GM10248 (cell line): ENCODE measurements around the gene TPK1.
"Not testable (repeated sequence)": the region's sequence is repeated elsewhere in the genome, so short reads cannot be mapped to it uniquely, and the experiment has no call there.

ENCODE experiments used
- CTCF ChIA-PET: fragments of 300-600 bp; sonication (Branson Sonifier 250); formaldehyde crosslinking; extraction: SDS; loops from one replicate; lab custom pipeline; 2021; ENCODE audit warnings: antibody characterized with exemption; lab: Yijun Ruan, JAX
- POLR2A ChIA-PET: fragments of 350-650 bp; sonication (Branson Sonifier 250); formaldehyde crosslinking; extraction: SDS; loops from one replicate; lab custom pipeline; 2020; ENCODE audit warnings: antibody characterized with exemption; lab: Yijun Ruan, JAX
- DNase-seq: peaks from one replicate; pipeline ENCODE4 v3.0.0; 2012; ENCODE audit errors: extremely low spot score
- TF ChIP-seq, protein P1 (sequence below): IDR thresholded peaks from 2 replicates; pipeline ENCODE4 v1.5.1; 2012; ENCODE audit warnings: mild to moderate bottlenecking, low read depth; ENCODE audit errors: extremely low read depth, missing control alignments, control extremely low read depth

The TPK1 gene

DNA sequence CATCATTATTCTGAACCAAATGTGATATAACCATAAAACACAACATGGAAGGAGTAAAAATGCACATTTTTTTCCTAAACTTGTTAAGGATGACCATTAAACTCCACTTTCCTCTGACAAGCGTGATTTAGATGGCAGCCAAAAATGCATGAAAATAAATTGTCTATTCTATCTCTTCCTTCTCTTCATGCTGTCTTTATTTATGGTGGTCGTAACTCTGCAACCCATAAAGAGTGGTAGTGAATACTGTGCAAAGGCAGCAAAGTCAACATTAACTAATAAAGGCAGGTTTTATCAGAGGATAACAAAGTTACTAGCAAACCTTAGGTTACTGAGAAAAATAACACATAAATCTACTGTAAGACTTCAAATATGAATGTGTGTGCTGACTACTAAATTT lies 106.6 kb downstream of the TPK1 start:
- TF ChIP-seq, protein P1, sequence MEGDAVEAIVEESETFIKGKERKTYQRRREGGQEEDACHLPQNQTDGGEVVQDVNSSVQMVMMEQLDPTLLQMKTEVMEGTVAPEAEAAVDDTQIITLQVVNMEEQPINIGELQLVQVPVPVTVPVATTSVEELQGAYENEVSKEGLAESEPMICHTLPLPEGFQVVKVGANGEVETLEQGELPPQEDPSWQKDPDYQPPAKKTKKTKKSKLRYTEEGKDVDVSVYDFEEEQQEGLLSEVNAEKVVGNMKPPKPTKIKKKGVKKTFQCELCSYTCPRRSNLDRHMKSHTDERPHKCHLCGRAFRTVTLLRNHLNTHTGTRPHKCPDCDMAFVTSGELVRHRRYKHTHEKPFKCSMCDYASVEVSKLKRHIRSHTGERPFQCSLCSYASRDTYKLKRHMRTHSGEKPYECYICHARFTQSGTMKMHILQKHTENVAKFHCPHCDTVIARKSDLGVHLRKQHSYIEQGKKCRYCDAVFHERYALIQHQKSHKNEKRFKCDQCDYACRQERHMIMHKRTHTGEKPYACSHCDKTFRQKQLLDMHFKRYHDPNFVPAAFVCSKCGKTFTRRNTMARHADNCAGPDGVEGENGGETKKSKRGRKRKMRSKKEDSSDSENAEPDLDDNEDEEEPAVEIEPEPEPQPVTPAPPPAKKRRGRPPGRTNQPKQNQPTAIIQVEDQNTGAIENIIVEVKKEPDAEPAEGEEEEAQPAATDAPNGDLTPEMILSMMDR: no peak
- CTCF ChIA-PET: interaction anchor here (1.6 kb wide), 1 partner anchor 11 kb away, joined by 7 read pairs; no protein-coding TSS in a partner anchor
- DNase-seq: no peak
- POLR2A ChIA-PET: no interaction called here

DNA sequence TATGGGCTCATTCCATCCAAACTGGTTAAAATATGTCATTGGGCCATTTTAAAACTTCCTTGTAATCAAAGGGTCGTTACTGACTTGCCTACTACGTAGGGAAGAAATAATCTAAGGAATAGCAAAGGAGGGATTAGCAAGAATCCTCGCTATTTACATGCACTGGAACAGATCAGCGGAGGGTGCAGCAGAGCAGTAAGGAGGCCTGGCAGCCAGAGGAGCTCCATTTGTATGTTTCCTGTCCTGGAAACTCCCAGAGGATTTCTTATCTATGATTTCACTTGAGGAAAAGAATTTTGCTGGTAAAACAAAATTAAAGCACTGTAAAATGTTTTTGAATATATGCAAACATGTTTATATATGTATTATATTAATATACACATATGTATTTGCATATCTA lies 107.3 kb downstream of the TPK1 start:
- TF ChIP-seq, protein P1: no peak
- no peak for DNase-seq
- ChIA-PET CTCF (interaction anchor here (1.6 kb wide), 1 partner anchor 12 kb away, joined by 7 read pairs; no protein-coding TSS in a partner anchor), POLR2A (no interaction called here)

DNA sequence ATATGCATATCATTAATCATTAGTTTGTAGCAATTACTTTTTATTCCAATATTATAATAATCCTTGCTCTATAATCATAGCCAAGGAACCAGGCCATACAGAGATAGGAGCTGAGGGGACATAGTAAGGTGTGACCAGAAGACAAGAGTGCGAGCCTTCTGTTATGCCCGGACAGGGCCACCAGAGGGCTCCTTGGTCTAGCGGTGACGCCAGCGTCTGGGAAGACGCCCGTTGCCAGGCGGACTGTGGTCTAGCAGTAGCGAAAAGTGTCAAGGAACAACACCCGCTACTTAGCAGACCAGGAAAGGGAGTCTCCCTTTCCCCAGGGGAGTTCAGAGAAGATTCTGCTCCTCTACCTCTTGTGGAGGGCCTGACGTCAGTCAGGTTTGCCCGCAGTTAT lies 109.0 kb downstream of the TPK1 start:
- POLR2A ChIA-PET, DNase-seq: not testable (repeated sequence)
- CTCF ChIA-PET: interaction anchor here (1.1 kb wide), 1 partner anchor 10 kb away, joined by 3 read pairs; no protein-coding TSS in a partner anchor

DNA sequence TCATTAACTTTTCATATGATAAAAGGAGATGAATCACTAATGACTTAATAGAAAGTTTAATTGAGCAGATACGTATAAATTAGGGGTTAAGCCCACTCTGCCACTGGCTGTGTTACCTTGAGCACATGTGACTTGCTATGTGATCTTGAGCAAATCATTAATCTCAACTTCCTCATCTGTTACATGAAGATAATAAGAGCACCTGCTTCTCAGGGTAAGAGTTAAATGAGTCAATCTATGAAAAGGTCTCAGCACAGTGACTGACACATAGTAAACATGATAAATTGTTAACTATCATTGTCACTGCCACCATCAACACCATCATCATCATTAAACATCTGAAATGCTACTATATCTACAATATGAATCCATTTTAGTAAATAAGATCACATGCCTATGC lies 110.8 kb downstream of the TPK1 start:
- TF ChIP-seq, protein P1: no peak
- DNase-seq: peak; percentile 18
- ChIA-PET POLR2A (no interaction called here), CTCF (no interaction called here)

- CTCF ChIA-PET: no interaction called here
These were observed 112.6 kb downstream of the TPK1 start for GRCh38 chr7:144723301-144723700.

DNA sequence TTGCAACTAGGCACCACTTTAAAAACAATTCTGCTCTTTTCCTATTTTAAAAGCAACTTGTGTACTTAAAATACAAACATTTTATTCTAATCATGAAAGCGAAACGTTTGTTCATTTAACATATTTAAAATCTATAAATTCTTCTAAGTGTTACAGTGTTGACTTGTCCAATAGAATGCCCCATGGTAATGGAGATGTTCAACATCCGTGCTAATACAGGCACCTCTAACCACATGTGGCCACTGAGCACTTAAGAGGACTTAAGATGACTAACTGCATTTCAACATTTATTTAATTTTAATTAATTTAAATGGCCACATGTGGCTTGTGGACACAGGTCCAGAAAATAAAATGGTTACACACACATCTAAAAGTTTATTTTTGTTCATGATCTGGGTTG lies 115.1 kb downstream of the TPK1 start:
- CTCF ChIA-PET: interaction anchor here (0.9 to 1.2 kb wide), 2 partner anchors 17 to 19 kb away, joined by 3 read pairs; no protein-coding TSS in a partner anchor
- POLR2A ChIA-PET: no interaction called here
- TF ChIP-seq, protein P1: no peak

More at GRCh38 chr7:144723301-144723700, 112.6 kb downstream of the TPK1 start:
- no peak for DNase-seq
- POLR2A ChIA-PET: no interaction called here
- TF ChIP-seq, protein P1: no peak

DNA sequence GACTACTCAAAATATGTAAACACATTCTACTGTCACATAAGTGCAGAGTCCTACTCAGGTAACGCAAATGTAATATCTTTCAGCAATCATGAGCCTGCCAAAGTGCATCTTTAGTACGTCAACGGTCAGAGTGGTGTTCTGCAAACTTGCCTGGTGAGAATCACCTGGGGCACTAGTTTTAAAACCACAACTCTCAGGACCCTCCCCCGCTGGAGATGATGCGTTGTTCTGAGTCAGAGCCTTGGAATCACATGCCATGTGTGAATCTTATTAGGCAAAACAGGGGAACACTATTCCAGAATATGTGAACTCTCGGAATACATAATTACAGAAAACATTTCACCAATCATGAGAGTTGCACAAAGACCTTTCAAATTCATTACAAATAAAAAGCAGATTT lies 115.7 kb downstream of the TPK1 start:
- CTCF ChIA-PET: interaction anchor here (1.5 kb wide), 1 partner anchor 11 kb away, joined by 3 read pairs; no protein-coding TSS in a partner anchor
- DNase-seq: no peak
- POLR2A ChIA-PET: no interaction called here
- TF ChIP-seq, protein P1: no peak

More for the DNA sequence above, 115.1 kb downstream of the TPK1 start:
- no peak for DNase-seq
